K562 (cell line): Measurements from ENCODE around the gene PNMT.

Experiments used
- BCL6 ChIP-seq: fragments of 250-450 bp; sonication (Bioruptor Pico); IDR thresholded peaks from 2 replicates; pipeline ENCODE4 v1.4.0; 2020
- EP300 ChIP-seq: IDR thresholded peaks from 2 replicates; pipeline ENCODE4 v1.6.1; 2012; ENCODE audit warnings: low read length, improper control_type of control experiment
- MAFG ChIP-seq: fragments of 450-650 bp; conservative IDR thresholded peaks from 2 replicates; pipeline ENCODE4 v1.6.1; 2016; ENCODE audit warnings: missing genetic modification characterization, missing compliant biosample characterization
- NR2F6 ChIP-seq: fragments of 450-650 bp; formaldehyde crosslinking; IDR thresholded peaks from 2 replicates; pipeline ENCODE4 v1.4.0; 2020; ENCODE audit warnings: mild to moderate bottlenecking
- PHB ChIP-seq: fragments of 250-450 bp; sonication (Bioruptor Pico); IDR thresholded peaks from 2 replicates; pipeline ENCODE4 v1.5.0; 2021
- POLR2AphosphoS5 ChIP-seq: IDR thresholded peaks from 2 replicates; pipeline ENCODE4 v1.6.1; 2011; ENCODE audit warnings: mild to moderate bottlenecking, low read depth, low read length, moderate library complexity; ENCODE audit not compliant: control insufficient read depth, insufficient read depth
- ZFX ChIP-seq: sonication (generic); formaldehyde crosslinking; IDR thresholded peaks from 2 replicates; pipeline ENCODE4 v1.8.0; 2022; ENCODE audit warnings: mild to moderate bottlenecking, missing genetic modification reagents, moderate library complexity
- ZNF449 ChIP-seq: fragments of 250-450 bp; sonication (Bioruptor Pico); IDR thresholded peaks from 2 replicates; pipeline ENCODE4 v1.8.0; 2022; ENCODE audit warnings: moderate library complexity, mild to moderate bottlenecking, inconsistent platforms
- ZNF785 ChIP-seq: fragments of 250-450 bp; sonication (Bioruptor Pico); IDR thresholded peaks from 2 replicates; pipeline ENCODE4 v1.4.0; 2020; ENCODE audit warnings: mild to moderate bottlenecking
- TF ChIP-seq, protein P1 (sequence below), 2 experiments: IDR thresholded peaks; 2 replicates each; pipeline ENCODE4 v1.6.1; 2011; ENCODE audit warnings: borderline replicate concordance in 1 of 2, control low read depth in 1 of 2, low read depth in 1 of 2, low read length in 1 of 2, mild to moderate bottlenecking in 1 of 2, mixed read lengths in 1 of 2, moderate library complexity in 1 of 2; ENCODE audit not compliant: insufficient read depth in 1 of 2, insufficient read length in 1 of 2, poor library complexity in 1 of 2, severe bottlenecking in 1 of 2; ENCODE audit errors: extremely low read depth in 1 of 2
- TF ChIP-seq, protein P2 (sequence below), 2 experiments: fragments of 450-650 bp; conservative IDR thresholded peaks; 2 replicates each; pipeline ENCODE4 v1.6.1; 2017; ENCODE audit warnings: mild to moderate bottlenecking in 2 of 2, moderate library complexity in 2 of 2

- TF ChIP-seq MAFG (tag) (no peak), EP300 (no peak), ZNF785 (CRISPR knock-in tag) (no peak), NR2F6 (CRISPR knock-in tag) (no peak), ZNF449 (CRISPR knock-in tag) (no peak), PHB (CRISPR knock-in tag) (no peak), BCL6 (CRISPR knock-in tag) (no peak), POLR2AphosphoS5 (no peak), ZFX (CRISPR knock-in tag) (no peak)
- TF ChIP-seq, protein P1, sequence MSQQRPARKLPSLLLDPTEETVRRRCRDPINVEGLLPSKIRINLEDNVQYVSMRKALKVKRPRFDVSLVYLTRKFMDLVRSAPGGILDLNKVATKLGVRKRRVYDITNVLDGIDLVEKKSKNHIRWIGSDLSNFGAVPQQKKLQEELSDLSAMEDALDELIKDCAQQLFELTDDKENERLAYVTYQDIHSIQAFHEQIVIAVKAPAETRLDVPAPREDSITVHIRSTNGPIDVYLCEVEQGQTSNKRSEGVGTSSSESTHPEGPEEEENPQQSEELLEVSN (IDR thresholded peaks at IDR 0.05; ENCODE audit: borderline replicate concordance in 1 of 2, extremely low read depth in 1 of 2, insufficient read depth in 1 of 2, insufficient read length in 1 of 2, low read depth in 1 of 2, low read length in 1 of 2, poor library complexity in 1 of 2, severe bottlenecking in 1 of 2): no peak
- TF ChIP-seq, protein P2, sequence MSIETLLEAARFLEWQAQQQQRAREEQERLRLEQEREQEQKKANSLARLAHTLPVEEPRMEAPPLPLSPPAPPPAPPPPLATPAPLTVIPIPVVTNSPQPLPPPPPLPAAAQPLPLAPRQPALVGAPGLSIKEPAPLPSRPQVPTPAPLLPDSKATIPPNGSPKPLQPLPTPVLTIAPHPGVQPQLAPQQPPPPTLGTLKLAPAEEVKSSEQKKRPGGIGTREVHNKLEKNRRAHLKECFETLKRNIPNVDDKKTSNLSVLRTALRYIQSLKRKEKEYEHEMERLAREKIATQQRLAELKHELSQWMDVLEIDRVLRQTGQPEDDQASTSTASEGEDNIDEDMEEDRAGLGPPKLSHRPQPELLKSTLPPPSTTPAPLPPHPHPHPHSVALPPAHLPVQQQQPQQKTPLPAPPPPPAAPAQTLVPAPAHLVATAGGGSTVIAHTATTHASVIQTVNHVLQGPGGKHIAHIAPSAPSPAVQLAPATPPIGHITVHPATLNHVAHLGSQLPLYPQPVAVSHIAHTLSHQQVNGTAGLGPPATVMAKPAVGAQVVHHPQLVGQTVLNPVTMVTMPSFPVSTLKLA (conservative IDR thresholded peaks at IDR 0.05): no peak
These were observed 10.3 kb downstream of the PNMT start for GRCh38 chr17:39678340-39679116.
